ENCODE results near the gene ROGDI. TPM values are rescaled to one million over a fixed set of nuclear protein-coding genes. Genes with fewer than 3 reads are reported as not detected.

ROGDI gene
- total and polyA plus RNA-seq, 10 of the 15 experiments (the other 5 are each of a cell fraction or from before 2014, with no cell fraction given), result 0.40 to 23.5 (median 12.3) TPM

DNA sequence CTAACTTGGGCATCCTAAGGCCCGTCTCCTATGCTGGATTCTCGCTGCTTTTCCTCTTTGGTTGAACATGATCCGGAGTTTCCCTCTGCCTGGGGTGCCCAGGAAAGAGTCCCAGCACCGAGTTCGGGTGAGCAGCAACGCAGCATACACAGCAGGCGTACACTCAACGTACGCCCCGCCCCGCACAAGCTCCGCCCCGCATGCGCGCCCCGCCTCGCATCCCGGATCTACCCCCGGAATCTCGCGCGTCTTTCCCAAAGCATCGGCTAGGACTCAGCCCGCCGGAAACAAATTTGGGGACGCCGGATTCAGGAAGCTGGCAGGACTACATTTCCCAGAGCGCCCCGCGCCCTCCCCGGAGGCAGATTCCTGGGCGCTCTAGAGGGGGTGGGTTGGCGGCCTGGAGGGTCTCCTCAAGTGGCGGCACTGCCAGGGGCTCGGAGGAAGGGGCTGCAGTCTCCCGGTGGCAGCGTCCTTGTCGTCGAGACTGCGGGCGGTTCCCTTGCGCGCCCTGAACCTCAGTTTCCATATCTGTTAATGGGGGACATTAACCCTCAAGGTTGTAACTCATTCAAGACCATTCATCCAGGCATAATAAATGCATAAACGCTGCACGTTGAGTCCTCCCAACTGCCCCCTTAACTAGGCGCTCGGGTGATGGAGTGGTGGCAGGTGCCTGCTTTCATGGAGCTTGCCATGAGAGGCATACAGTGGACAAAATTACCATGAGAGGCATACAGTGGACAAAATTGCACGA is 33.7 kb downstream of the ROGDI start (continued):
- TF ChIP-seq FOS (IDR thresholded peaks at IDR 0.05; ENCODE audit: borderline replicate concordance, extremely low read depth, insufficient read length) (no peak), POLR2AphosphoS5 (IDR thresholded peaks at IDR 0.05; ENCODE audit: low read length) (peak; percentile 77), ZNF217 (IDR thresholded peaks at IDR 0.05) (peak; percentile 91; the same call in 1 of the 2 replicates), RCOR1 (conservative IDR thresholded peaks at IDR 0.05; ENCODE audit: low read depth, low read length) (no peak), HDGF (IDR thresholded peaks at IDR 0.05) (no peak), YY1 (IDR thresholded peaks at IDR 0.05; ENCODE audit: low read depth, low read length) (peak; percentile 23; the same call in 1 of the 2 replicates), KAT2A (conservative IDR thresholded peaks at IDR 0.05; ENCODE audit: control insufficient read depth, low read depth, low read length) (no peak), SPI1 (IDR thresholded peaks at IDR 0.05; ENCODE audit: borderline replicate concordance, insufficient read depth, low read depth, low read length) (no peak), SP1 (IDR thresholded peaks at IDR 0.05; ENCODE audit: low read depth, low read length) (no peak), ZNF384 (IDR thresholded peaks at IDR 0.05; ENCODE audit: borderline replicate concordance, low read depth, low read length) (no peak), NBN (IDR thresholded peaks at IDR 0.05) (0 out of 2 replicates have a peak, but pooled peaks have one; percentile 46), PML (IDR thresholded peaks at IDR 0.05; ENCODE audit: low read length) (no peak), MEF2B (IDR thresholded peaks at IDR 0.05; ENCODE audit: partially characterized antibody, poor library complexity, severe bottlenecking) (peak; percentile 31)
- TF ChIP-seq, protein P1, sequence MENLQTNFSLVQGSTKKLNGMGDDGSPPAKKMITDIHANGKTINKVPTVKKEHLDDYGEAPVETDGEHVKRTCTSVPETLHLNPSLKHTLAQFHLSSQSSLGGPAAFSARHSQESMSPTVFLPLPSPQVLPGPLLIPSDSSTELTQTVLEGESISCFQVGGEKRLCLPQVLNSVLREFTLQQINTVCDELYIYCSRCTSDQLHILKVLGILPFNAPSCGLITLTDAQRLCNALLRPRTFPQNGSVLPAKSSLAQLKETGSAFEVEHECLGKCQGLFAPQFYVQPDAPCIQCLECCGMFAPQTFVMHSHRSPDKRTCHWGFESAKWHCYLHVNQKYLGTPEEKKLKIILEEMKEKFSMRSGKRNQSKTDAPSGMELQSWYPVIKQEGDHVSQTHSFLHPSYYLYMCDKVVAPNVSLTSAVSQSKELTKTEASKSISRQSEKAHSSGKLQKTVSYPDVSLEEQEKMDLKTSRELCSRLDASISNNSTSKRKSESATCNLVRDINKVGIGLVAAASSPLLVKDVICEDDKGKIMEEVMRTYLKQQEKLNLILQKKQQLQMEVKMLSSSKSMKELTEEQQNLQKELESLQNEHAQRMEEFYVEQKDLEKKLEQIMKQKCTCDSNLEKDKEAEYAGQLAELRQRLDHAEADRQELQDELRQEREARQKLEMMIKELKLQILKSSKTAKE (IDR thresholded peaks at IDR 0.05; ENCODE audit: low read depth, poor library complexity, severe bottlenecking), result no peak
- TF ChIP-seq, protein P2, sequence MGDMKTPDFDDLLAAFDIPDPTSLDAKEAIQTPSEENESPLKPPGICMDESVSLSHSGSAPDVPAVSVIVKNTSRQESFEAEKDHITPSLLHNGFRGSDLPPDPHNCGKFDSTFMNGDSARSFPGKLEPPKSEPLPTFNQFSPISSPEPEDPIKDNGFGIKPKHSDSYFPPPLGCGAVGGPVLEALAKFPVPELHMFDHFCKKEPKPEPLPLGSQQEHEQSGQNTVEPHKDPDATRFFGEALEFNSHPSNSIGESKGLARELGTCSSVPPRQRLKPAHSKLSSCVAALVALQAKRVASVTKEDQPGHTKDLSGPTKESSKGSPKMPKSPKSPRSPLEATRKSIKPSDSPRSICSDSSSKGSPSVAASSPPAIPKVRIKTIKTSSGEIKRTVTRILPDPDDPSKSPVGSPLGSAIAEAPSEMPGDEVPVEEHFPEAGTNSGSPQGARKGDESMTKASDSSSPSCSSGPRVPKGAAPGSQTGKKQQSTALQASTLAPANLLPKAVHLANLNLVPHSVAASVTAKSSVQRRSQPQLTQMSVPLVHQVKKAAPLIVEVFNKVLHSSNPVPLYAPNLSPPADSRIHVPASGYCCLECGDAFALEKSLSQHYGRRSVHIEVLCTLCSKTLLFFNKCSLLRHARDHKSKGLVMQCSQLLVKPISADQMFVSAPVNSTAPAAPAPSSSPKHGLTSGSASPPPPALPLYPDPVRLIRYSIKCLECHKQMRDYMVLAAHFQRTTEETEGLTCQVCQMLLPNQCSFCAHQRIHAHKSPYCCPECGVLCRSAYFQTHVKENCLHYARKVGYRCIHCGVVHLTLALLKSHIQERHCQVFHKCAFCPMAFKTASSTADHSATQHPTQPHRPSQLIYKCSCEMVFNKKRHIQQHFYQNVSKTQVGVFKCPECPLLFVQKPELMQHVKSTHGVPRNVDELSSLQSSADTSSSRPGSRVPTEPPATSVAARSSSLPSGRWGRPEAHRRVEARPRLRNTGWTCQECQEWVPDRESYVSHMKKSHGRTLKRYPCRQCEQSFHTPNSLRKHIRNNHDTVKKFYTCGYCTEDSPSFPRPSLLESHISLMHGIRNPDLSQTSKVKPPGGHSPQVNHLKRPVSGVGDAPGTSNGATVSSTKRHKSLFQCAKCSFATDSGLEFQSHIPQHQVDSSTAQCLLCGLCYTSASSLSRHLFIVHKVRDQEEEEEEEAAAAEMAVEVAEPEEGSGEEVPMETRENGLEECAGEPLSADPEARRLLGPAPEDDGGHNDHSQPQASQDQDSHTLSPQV (IDR thresholded peaks at IDR 0.05), result no peak
- TF ChIP-seq, protein P3, sequence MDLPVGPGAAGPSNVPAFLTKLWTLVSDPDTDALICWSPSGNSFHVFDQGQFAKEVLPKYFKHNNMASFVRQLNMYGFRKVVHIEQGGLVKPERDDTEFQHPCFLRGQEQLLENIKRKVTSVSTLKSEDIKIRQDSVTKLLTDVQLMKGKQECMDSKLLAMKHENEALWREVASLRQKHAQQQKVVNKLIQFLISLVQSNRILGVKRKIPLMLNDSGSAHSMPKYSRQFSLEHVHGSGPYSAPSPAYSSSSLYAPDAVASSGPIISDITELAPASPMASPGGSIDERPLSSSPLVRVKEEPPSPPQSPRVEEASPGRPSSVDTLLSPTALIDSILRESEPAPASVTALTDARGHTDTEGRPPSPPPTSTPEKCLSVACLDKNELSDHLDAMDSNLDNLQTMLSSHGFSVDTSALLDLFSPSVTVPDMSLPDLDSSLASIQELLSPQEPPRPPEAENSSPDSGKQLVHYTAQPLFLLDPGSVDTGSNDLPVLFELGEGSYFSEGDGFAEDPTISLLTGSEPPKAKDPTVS (IDR thresholded peaks at IDR 0.05; ENCODE audit: low read depth, low read length), result no peak
- TF ChIP-seq, protein P4, sequence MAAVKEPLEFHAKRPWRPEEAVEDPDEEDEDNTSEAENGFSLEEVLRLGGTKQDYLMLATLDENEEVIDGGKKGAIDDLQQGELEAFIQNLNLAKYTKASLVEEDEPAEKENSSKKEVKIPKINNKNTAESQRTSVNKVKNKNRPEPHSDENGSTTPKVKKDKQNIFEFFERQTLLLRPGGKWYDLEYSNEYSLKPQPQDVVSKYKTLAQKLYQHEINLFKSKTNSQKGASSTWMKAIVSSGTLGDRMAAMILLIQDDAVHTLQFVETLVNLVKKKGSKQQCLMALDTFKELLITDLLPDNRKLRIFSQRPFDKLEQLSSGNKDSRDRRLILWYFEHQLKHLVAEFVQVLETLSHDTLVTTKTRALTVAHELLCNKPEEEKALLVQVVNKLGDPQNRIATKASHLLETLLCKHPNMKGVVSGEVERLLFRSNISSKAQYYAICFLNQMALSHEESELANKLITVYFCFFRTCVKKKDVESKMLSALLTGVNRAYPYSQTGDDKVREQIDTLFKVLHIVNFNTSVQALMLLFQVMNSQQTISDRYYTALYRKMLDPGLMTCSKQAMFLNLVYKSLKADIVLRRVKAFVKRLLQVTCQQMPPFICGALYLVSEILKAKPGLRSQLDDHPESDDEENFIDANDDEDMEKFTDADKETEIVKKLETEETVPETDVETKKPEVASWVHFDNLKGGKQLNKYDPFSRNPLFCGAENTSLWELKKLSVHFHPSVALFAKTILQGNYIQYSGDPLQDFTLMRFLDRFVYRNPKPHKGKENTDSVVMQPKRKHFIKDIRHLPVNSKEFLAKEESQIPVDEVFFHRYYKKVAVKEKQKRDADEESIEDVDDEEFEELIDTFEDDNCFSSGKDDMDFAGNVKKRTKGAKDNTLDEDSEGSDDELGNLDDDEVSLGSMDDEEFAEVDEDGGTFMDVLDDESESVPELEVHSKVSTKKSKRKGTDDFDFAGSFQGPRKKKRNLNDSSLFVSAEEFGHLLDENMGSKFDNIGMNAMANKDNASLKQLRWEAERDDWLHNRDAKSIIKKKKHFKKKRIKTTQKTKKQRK (IDR thresholded peaks at IDR 0.05; ENCODE audit: low read depth, low read length), result no peak
